HG02943 (cell line): Measurements from ENCODE around the gene LCE1A.

Experiments
- ATAC-seq: cut with Tn5 transposase; IDR thresholded peaks from one replicate; pipeline ENCODE4 v1.9.1; 2021; ENCODE audit warnings: mild to moderate bottlenecking, low read depth, moderate library complexity; ENCODE audit not compliant: unreplicated experiment

LCE1A gene

DNA sequence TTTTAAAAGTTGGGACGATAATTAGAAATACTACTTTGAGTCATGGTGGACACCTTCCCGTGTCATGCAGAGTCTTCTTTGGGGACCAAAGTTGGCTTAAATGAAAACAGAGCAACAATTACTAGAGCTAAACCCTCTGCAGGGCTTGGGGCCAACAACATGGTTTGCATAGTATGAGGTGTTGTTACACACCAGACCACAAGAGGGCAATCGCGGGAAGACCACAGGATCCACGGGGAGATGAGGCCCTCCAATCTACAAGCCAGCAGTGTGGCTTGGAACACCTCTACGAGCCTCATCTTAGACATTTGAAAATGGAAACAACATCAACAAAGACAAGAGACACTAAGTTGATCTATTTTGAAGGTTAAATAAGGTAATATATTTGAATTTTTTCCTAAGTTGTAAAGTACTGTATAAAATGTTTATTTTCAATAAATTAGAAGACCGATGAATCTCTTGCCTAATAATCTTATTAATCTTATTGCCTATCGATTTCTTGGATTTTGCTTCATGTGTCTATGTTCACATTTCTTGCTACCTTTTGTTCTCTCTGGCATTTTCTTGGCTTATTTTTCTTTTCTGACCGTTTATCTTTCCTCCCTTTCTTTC is 42.6 kb downstream of the LCE1A start:
- no peak for ATAC-seq

- ATAC-seq = no peak
These were observed 43.8 kb downstream of the LCE1A start for GRCh38 chr1:152870831-152871730.

DNA sequence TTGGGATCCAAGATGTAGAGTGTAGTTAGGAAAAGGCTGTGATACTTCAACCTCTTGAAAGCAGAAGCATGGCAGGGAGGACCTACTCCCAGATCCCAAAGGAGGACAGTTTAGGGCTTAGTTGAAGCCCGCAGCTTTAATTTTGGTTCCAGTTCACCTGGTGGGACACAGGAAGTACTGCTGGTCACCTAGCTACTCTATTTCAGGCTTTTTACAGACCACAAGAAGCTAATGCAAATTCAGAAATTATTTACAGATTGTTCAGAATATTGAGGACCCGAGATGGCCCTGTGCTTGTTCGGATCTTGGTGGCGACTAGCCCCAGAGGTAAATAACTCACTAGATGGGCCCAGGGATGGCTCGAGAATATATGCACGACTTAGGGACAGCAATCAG is 44.5 kb downstream of the LCE1A start:
- ATAC-seq = no peak

DNA sequence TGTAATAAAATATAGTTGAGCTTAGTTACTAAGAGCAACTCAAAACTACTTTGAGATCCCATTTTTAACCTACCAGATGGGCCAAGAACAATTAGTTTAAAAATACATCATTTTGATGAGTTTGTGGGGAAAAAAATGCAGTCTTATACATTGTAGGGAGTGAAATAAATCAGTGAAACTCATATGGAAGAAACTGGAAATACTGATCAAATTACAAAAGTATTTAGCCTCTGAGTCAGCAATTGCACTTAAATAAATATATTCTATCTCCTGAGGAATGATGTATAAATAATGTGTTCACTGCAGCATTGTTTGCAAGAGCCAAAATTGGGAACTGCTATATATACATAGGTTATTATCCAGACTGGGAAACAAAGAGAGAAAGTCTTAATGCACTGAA is 46.2 kb downstream of the LCE1A start:
- no peak for ATAC-seq

GRCh38 chr1:152876827-152877226 is 49.6 kb downstream of the LCE1A start:
- no peak for ATAC-seq
